MM.1S (cell line): ENCODE data around the gene DEXI.

Experiments
- DNase-seq: peaks from one replicate; pipeline ENCODE4 v3.0.0-alpha.2; 2015
- H2AFZ ChIP-seq: fragments of 300-600 bp; sonication (generic); 2 replicates; pipeline ENCODE4 v1.6.0; 2016; ENCODE audit warnings: antibody characterized with exemption, low read length
- H3F3A ChIP-seq: fragments of 300-600 bp; sonication (generic); 2 replicates; pipeline ENCODE4 v1.6.1; 2016; ENCODE audit warnings: mild to moderate bottlenecking, antibody characterized with exemption, low read length, moderate library complexity, mixed read lengths; ENCODE audit not compliant: insufficient read depth
- H3K27ac ChIP-seq: fragments of 300-600 bp; sonication (generic); 2 replicates; pipeline ENCODE4 v1.5.1; 2016; ENCODE audit warnings: mild to moderate bottlenecking, low read length
- H3K27me3 ChIP-seq: fragments of 300-600 bp; sonication (generic); replicated peaks from 2 replicates; pipeline ENCODE4 v1.6.0; 2016; ENCODE audit warnings: low read length; ENCODE audit not compliant: insufficient read depth
- H3K36me3 ChIP-seq: fragments of 300-600 bp; sonication (generic); replicated peaks from 2 replicates; pipeline ENCODE4 v1.6.1; 2016; ENCODE audit warnings: mild to moderate bottlenecking, low read length, mixed read lengths; ENCODE audit not compliant: insufficient read depth
- H3K4me1 ChIP-seq: fragments of 300-600 bp; sonication (generic); 2 replicates; pipeline ENCODE4 v1.6.1; 2016; ENCODE audit warnings: low read length, mixed read lengths
- H3K4me2 ChIP-seq: fragments of 300-600 bp; sonication (generic); 2 replicates; pipeline ENCODE4 v1.6.0; 2016; ENCODE audit warnings: low read depth, low read length
- H3K4me3 ChIP-seq: fragments of 300-600 bp; sonication (generic); 2 replicates; pipeline ENCODE4 v1.5.1; 2016; ENCODE audit warnings: low read length, mixed read lengths
- H3K79me2 ChIP-seq: fragments of 300-600 bp; sonication (generic); 2 replicates; pipeline ENCODE4 v1.6.1; 2016; ENCODE audit warnings: mixed run types, low read length, mixed read lengths
- H3K9ac ChIP-seq: fragments of 300-600 bp; sonication (generic); 2 replicates; pipeline ENCODE4 v1.6.1; 2016; ENCODE audit warnings: low read length, mixed read lengths
- H3K9me2 ChIP-seq: fragments of 300-600 bp; sonication (generic); replicated peaks from 2 replicates; pipeline ENCODE4 v1.6.1; 2016; ENCODE audit warnings: mild to moderate bottlenecking, low read length, mixed read lengths; ENCODE audit not compliant: insufficient read depth
- H3K9me3 ChIP-seq: fragments of 300-600 bp; sonication (generic); replicated peaks from 2 replicates; pipeline ENCODE4 v1.6.1; 2016; ENCODE audit warnings: mild to moderate bottlenecking, low read length, mixed read lengths; ENCODE audit not compliant: insufficient read depth
- H4K20me1 ChIP-seq: fragments of 300-600 bp; sonication (generic); 2 replicates; pipeline ENCODE4 v1.6.1; 2016; ENCODE audit warnings: mild to moderate bottlenecking, low read length, moderate library complexity, mixed read lengths; ENCODE audit not compliant: insufficient read depth
- CTCF ChIP-seq: fragments of 300-600 bp; sonication (generic); IDR thresholded peaks from 2 replicates; pipeline ENCODE4 v1.5.1; 2016; ENCODE audit warnings: antibody characterized with exemption, low read length, mixed read lengths
- EZH2 ChIP-seq: fragments of 300-600 bp; sonication (generic); optimal IDR thresholded peaks from 2 replicates; pipeline ENCODE3; 2017; ENCODE audit warnings: low read depth, mild to moderate bottlenecking, antibody characterized with exemption, low read length, mixed read lengths
- EZH2phosphoT487 ChIP-seq: fragments of 300-600 bp; sonication (generic); IDR thresholded peaks from 2 replicates; pipeline ENCODE4 v1.6.1; 2018; ENCODE audit warnings: antibody characterized with exemption, low read length

The DEXI gene

GRCh38 chr16:10957771-10958482 lies 15.7 kb upstream of the DEXI start:
- Histone ChIP-seq H3K4me2 (no peak overlapping the region), H4K20me1 (no peaks in the 10 kb centered on the region; the same call in 1 of the 2 replicates), H3K9me3 (no peaks in the 10 kb centered on the region), H3K9ac (no peak overlapping the region), H3K27ac (no peak overlapping the region), H3K4me3 (no peak overlapping the region), H3K9me2 (no peaks in the 10 kb centered on the region), H2AFZ (no peak overlapping the region), H3K36me3 (no peaks in the 10 kb centered on the region), H3F3A (no peaks in the 10 kb centered on the region), H3K4me1 (peaks cover 9% of the 10 kb centered on the region), H3K79me2 (peaks cover 32% of the 10 kb centered on the region), H3K27me3 (no peaks in the 10 kb centered on the region)
- no peak for DNase-seq
- TF ChIP-seq CTCF, result no peak
- TF ChIP-seq EZH2phosphoT487, result no peak
- no peak for TF ChIP-seq EZH2

- TF ChIP-seq EZH2phosphoT487, result no peak
- TF ChIP-seq CTCF, result no peak
- TF ChIP-seq EZH2, result no peak
- Histone ChIP-seq H3K27ac (no peak overlapping the region), H3K9ac (no peak overlapping the region), H3K36me3 (no peaks in the 10 kb centered on the region), H3K4me3 (no peak overlapping the region), H2AFZ (no peak overlapping the region), H3K27me3 (no peaks in the 10 kb centered on the region), H3K9me2 (no peaks in the 10 kb centered on the region), H3K4me1 (peaks cover 9% of the 10 kb centered on the region), H4K20me1 (no peaks in the 10 kb centered on the region; the same call in 1 of the 2 replicates), H3K4me2 (no peak overlapping the region), H3F3A (no peaks in the 10 kb centered on the region), H3K9me3 (no peaks in the 10 kb centered on the region), H3K79me2 (peaks cover 56% of the 10 kb centered on the region)
- no peak for DNase-seq
Observed at GRCh38 chr16:10954903-10955302, 12.6 kb upstream of the DEXI start.

- Histone ChIP-seq H3K9me3 (no peaks in the 10 kb centered on the region), H3F3A (no peaks in the 10 kb centered on the region), H4K20me1 (no peaks in the 10 kb centered on the region; the same call in 1 of the 2 replicates), H3K4me3 (no peak overlapping the region), H3K4me1 (peaks cover 10% of the 10 kb centered on the region), H3K27ac (no peak overlapping the region), H3K27me3 (no peaks in the 10 kb centered on the region), H3K36me3 (no peaks in the 10 kb centered on the region), H3K79me2 (peaks cover 79% of the 10 kb centered on the region), H3K9ac (no peak overlapping the region), H3K4me2 (no peak overlapping the region), H3K9me2 (no peaks in the 10 kb centered on the region), H2AFZ (no peak overlapping the region)
- DNase-seq, result no peak
- TF ChIP-seq EZH2phosphoT487 (no peak), CTCF (no peak), EZH2 (no peak)
Observed at GRCh38 chr16:10951026-10951425, 8.8 kb upstream of the DEXI start.
